HepG2 (cell line): ENCODE data around the gene APBA1. TPM values are rescaled to one million over a fixed set of nuclear protein-coding genes. Genes with fewer than 3 reads are reported as not detected.

Experiments used
- ATAC-seq: fragments of 200-7000 bp; cut with Tn5 transposase; 3 replicates; pipeline ENCODE4 v1.9.1; 2020; ENCODE audit warnings: mild to moderate bottlenecking, moderate library complexity
- BruUV-seq: library from RNA; stranded (reverse); fragments of 400-500 nt; replicated peaks from 2 replicates; lab custom pipeline; 2021; lab: Mats Ljungman, UMichigan
- CTCF ChIA-PET: fragments of 300-600 bp; formaldehyde crosslinking; extraction: SDS; loops from one replicate; lab custom pipeline; 2021; ENCODE audit warnings: low total read pairs, inconsistent platforms, low intra/inter-chr PET ratio; lab: Yijun Ruan, JAX
- POLR2A ChIA-PET: fragments of 350-600 bp; sonication (Branson Sonifier 250); formaldehyde crosslinking; loops from one replicate; lab custom pipeline; 2020; ENCODE audit warnings: antibody characterized with exemption, inconsistent platforms; lab: Yijun Ruan, JAX
- DNase-seq: peaks from one replicate; pipeline ENCODE4 v3.0.0-alpha.2; 2015; ENCODE audit warnings: low spot score
- FAIRE-seq: peaks from 3 replicates; lab custom pipeline; 2011; peaks lifted over from hg19 to GRCh38; lab: Jason Lieb, UNC
- H2AFZ ChIP-seq: one replicate; pipeline ENCODE4 v1.6.1; 2011; ENCODE audit warnings: low read length, inconsistent platforms
- H3K27ac ChIP-seq: fragments of 300-600 bp; 3 replicates; pipeline ENCODE4 v1.8.0; 2011; ENCODE audit warnings: mixed run types, mild to moderate bottlenecking, mixed read lengths, low read length, inconsistent platforms; ENCODE audit not compliant: insufficient read depth; ENCODE audit errors: extremely low read length
- H3K27me3 ChIP-seq, 2 experiments: fragments of 200-600 bp in 1 of 2; 2 replicates in 1 of 2; 3 replicates in 1 of 2; pipeline versions ENCODE4 v1.6.0 to v1.8.0; 2011; ENCODE audit warnings: low read length in 2 of 2, mild to moderate bottlenecking in 2 of 2, moderate library complexity in 2 of 2, inconsistent platforms in 1 of 2; ENCODE audit not compliant: insufficient read depth in 2 of 2, control insufficient read depth in 1 of 2
- H3K36me3 ChIP-seq, 2 experiments: fragments of 200-600 bp in 1 of 2; replicated peaks in 1 of 2; 2 replicates in 1 of 2; 3 replicates in 1 of 2; pipeline versions ENCODE4 v1.5.1 to v1.8.0; 2011; ENCODE audit warnings: low read length in 2 of 2, inconsistent platforms in 1 of 2; ENCODE audit not compliant: insufficient read depth in 2 of 2, control insufficient read depth in 1 of 2
- H3K4me1 ChIP-seq: 2 replicates; pipeline ENCODE4 v1.5.1; 2012; ENCODE audit warnings: low read length, inconsistent platforms; ENCODE audit not compliant: insufficient read depth
- H3K4me2 ChIP-seq: 2 replicates; pipeline ENCODE4 v1.6.0; 2011; ENCODE audit warnings: low read depth, low read length, inconsistent platforms
- H3K4me3 ChIP-seq, 3 experiments: fragments of 200-600 bp in 1 of 3; sonication (generic), shearing (Covaris generic) in 1 of 3; replicated peaks in 1 of 3; 2 replicates each; pipeline ENCODE4 v1.5.1; 2011 to 2016; ENCODE audit warnings: low read length in 3 of 3, inconsistent platforms in 2 of 3, low read depth in 2 of 3, mild to moderate bottlenecking in 2 of 3, control low read depth in 1 of 3, mixed read lengths in 1 of 3; ENCODE audit not compliant: insufficient read depth in 1 of 3
- H3K79me2 ChIP-seq: one replicate; pipeline ENCODE4 v1.6.1; 2011; ENCODE audit warnings: low read length, inconsistent platforms; ENCODE audit not compliant: insufficient read depth
- H3K9ac ChIP-seq: 2 replicates; pipeline ENCODE4 v1.6.0; 2011; ENCODE audit warnings: mild to moderate bottlenecking, low read depth, low read length, inconsistent platforms; ENCODE audit not compliant: insufficient read depth
- H3K9me3 ChIP-seq: 2 replicates; pipeline ENCODE4 v1.5.1; 2012; ENCODE audit warnings: mild to moderate bottlenecking, low read length
- H4K20me1 ChIP-seq: 2 replicates; pipeline ENCODE4 v1.6.0; 2011; ENCODE audit warnings: inconsistent platforms, mild to moderate bottlenecking, low read length, moderate library complexity; ENCODE audit not compliant: insufficient read depth
- MAFF ChIP-seq: IDR thresholded peaks from 2 replicates; pipeline ENCODE4 v1.6.1; 2011; ENCODE audit warnings: low read depth, low read length, improper control_type of control experiment
- MAFK ChIP-seq, 2 experiments: IDR thresholded peaks in 1 of 2; conservative IDR thresholded peaks in 1 of 2; 2 replicates each; pipeline ENCODE4 v1.6.1; 2011; ENCODE audit warnings: improper control_type of control experiment in 2 of 2, low read length in 2 of 2
- THAP9 ChIP-seq: sonication (generic); formaldehyde crosslinking; IDR thresholded peaks from 2 replicates; pipeline ENCODE4; 2020; ENCODE audit warnings: missing genetic modification reagents, mild to moderate bottlenecking, borderline replicate concordance
- ZNF850 ChIP-seq: sonication (generic); formaldehyde crosslinking; conservative IDR thresholded peaks from 2 replicates; pipeline ENCODE4 v1.9.0; 2021; ENCODE audit warnings: mild to moderate bottlenecking, missing genetic modification reagents
- WGBS: methylation state at CpG from one replicate; pipeline ENCODE4 v1.1.6; 2017; ENCODE audit warnings: low lambda C conversion rate; 5-methylcytosine and 5-hydroxymethylcytosine counted together
- in situ Hi-C: cut with HindIII; loops from 2 replicates; pipeline ENCODE4 v1.10.0; 2017; ENCODE audit warnings: low pct_unique_long_range_greater_than_20kb; ENCODE audit not compliant: extremely low pct_ligation_motif_present
- intact Hi-C: fragments of 100-400 bp; cut with micrococcal nuclease; formaldehyde crosslinking; loops from one replicate; pipeline ENCODE4 v1.10.0; 2022; ENCODE audit not compliant: unreplicated experiment
- polyA plus RNA-seq, 8 experiments: library from polyadenylated mRNA; depleted of rRNA in 3 of 8; stranded (reverse) in 7 of 8; unstranded in 1 of 8; fragments of >200 nt; fragmentation: Illumina TruSeq in 4 of 8; extraction: Trizol in 4 of 8; gene quantifications; 2 replicates each; pipeline versions ENCODE4 v1.2.1 to v1.2.3, GENCODE V29; 2011 to 2016; ENCODE audit warnings: low read depth in 4 of 8, missing spikeins in 1 of 8, mixed read lengths in 1 of 8; ENCODE audit not compliant: insufficient read depth in 1 of 8
- total RNA-seq, 5 experiments: library from RNA; depleted of rRNA; stranded (reverse); fragments of >200 nt; fragmentation: Illumina TruSeq; extraction: Trizol; gene quantifications; 2 replicates each; pipeline ENCODE4 v1.2.3, GENCODE V29; 2016; ENCODE audit warnings: low read depth in 1 of 5

APBA1 gene
- total and polyA plus RNA-seq, 2 of the 13 experiments (the other 11 are each of a cell fraction or from before 2014, with no cell fraction given) = 0.15 TPM; not detected in 1

- BruUV-seq = no TSS peak
- in situ Hi-C loops = no loop called here
- no peak for FAIRE-seq
Observed at GRCh38 chr9:69388596-69388995, 283.6 kb downstream of the APBA1 start.

More at GRCh38 chr9:69388596-69388995, 283.6 kb downstream of the APBA1 start:
- Histone ChIP-seq H2AFZ (no peak overlapping the region), H3K36me3 (no peaks in the 10 kb centered on the region), H3K9me3 (no peaks in the 10 kb centered on the region), H3K4me3 (no peak overlapping the region), H3K4me1 (no peaks in the 10 kb centered on the region), H3K9ac (no peak overlapping the region), H3K4me2 (no peak overlapping the region), H3K79me2 (no peaks in the 10 kb centered on the region), H4K20me1 (no peaks in the 10 kb centered on the region), H3K27ac (no peak overlapping the region), H3K27me3 (peaks cover 3 to 33% of the 10 kb centered on the region in 2 experiments; a peak in 2 of 5 replicates)
- ATAC-seq (no peak), DNase-seq (no peak)
- 12% methylated on average over 3 of the region's 3 CpGs for WGBS
- TF ChIP-seq MAFF = 0 out of 2 replicates have a peak, but pooled peaks have one; percentile 6
- TF ChIP-seq THAP9 (CRISPR knock-in tag) = no peak
- TF ChIP-seq ZNF850 (CRISPR knock-in tag) = no peak
- TF ChIP-seq MAFK (conservative IDR thresholded peaks at IDR 0.05 in 1 of 2, IDR thresholded peaks at IDR 0.05 in 1 of 2; ENCODE audit: low read length in 2 of 2) = peak; percentile 25 to 48; a peak in 3 of 4 replicates
- CTCF ChIA-PET = no interaction called here
- POLR2A ChIA-PET = no interaction called here
- intact Hi-C loops = no loop called here
